GM12801 (cell line): ENCODE data around the gene FAM131C.

Experiments
- CTCF ChIP-seq: IDR thresholded peaks from one replicate; pipeline ENCODE4 v1.5.1; 2011; ENCODE audit warnings: control low read depth; ENCODE audit not compliant: insufficient read length; ENCODE audit errors: extremely low read depth

The FAM131C gene

GRCh38 chr1:16095447-16095846 lies 22.0 kb upstream of the FAM131C start:
- TF ChIP-seq CTCF = no peak

- no peak for TF ChIP-seq CTCF
Observed at GRCh38 chr1:16094453-16095158, 21.2 kb upstream of the FAM131C start.

GRCh38 chr1:16093611-16094010 lies 20.2 kb upstream of the FAM131C start:
- TF ChIP-seq CTCF = no peak

GRCh38 chr1:16092923-16093511 lies 19.6 kb upstream of the FAM131C start:
- TF ChIP-seq CTCF = no peak

GRCh38 chr1:16092097-16092922 lies 18.9 kb upstream of the FAM131C start:
- TF ChIP-seq CTCF = no peak

- no peak for TF ChIP-seq CTCF
Observed at GRCh38 chr1:16091296-16091695, 17.8 kb upstream of the FAM131C start.

GRCh38 chr1:16090076-16090826 lies 16.8 kb upstream of the FAM131C start:
- no peak for TF ChIP-seq CTCF
